Cerebellar nuclear complex (tissue), 1 donor: Measurements from ENCODE around the gene ZNF668.
A peak's percentile ranks its signal among the peaks of the same experiment; 100 is the strongest.

Experiments used
- DNase-seq, 2 experiments: peaks; one replicate each; lab custom pipeline; 2025; lab: John Stamatoyannopoulos, UW

ZNF668 gene

GRCh38 chr16:31081428-31082351 lies 7.7 kb upstream of the ZNF668 start:
- no peak for DNase-seq

- DNase-seq: no peak
These were observed 6.8 kb upstream of the ZNF668 start for GRCh38 chr16:31080756-31081419.

DNA sequence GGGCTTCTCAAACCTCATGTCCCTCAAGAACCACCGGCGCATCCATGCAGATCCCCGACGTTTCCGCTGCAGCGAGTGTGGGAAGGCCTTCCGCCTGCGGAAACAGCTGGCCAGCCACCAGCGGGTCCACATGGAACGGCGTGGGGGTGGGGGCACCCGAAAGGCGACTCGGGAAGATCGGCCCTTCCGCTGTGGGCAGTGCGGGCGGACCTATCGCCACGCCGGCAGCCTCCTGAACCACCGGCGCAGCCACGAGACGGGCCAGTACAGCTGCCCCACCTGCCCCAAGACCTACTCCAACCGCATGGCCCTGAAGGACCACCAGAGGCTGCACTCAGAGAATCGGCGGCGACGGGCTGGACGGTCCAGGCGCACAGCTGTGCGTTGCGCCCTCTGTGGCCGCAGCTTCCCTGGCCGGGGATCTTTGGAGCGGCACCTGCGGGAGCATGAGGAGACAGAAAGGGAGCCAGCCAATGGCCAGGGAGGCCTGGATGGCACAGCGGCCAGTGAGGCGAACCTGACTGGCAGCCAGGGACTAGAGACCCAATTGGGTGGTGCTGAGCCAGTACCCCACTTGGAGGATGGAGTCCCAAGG lies 6.1 kb upstream of the ZNF668 start:
- no peak for DNase-seq

- no peak for DNase-seq
These were observed 5.4 kb upstream of the ZNF668 start for GRCh38 chr16:31079342-31079944.

DNA sequence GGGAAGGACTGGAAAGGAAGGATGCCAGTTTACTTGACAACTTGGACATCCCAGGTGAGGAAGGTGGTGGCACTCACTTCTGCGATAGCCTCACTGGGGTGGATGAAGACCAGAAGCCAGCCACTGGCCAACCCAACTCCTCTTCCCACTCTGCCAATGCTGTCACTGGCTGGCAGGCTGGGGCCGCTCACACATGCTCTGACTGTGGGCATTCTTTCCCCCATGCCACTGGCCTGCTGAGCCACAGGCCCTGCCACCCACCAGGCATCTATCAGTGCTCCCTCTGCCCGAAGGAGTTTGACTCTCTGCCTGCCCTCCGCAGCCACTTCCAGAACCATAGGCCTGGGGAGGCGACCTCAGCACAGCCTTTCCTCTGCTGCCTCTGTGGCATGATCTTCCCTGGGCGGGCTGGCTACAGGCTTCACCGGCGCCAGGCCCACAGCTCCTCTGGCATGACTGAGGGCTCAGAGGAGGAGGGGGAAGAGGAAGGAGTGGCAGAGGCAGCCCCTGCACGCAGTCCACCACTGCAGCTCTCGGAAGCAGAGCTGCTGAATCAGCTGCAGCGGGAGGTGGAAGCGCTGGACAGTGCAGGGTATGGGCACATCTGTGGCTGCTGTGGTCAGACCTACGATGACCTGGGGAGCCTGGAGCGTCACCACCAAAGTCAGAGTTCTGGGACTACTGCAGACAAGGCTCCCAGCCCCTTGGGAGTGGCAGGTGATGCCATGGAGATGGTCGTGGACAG lies 4.7 kb upstream of the ZNF668 start:
- DNase-seq: no peak

GRCh38 chr16:31077592-31078396 lies 3.8 kb upstream of the ZNF668 start:
- DNase-seq: no peak

DNA sequence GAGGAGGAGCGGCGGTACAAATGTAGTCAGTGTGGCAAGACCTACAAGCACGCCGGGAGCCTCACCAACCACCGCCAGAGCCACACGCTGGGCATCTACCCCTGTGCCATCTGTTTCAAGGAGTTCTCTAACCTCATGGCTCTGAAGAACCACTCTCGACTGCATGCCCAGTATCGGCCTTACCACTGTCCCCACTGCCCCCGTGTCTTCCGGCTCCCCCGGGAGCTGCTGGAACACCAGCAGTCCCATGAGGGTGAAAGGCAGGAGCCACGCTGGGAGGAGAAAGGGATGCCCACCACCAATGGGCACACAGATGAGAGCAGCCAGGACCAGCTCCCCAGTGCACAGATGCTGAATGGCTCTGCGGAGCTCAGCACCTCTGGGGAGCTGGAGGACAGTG lies 3.0 kb upstream of the ZNF668 start:
- no peak for DNase-seq

GRCh38 chr16:31076319-31076718 lies 2.3 kb upstream of the ZNF668 start:
- no peak for DNase-seq

DNA sequence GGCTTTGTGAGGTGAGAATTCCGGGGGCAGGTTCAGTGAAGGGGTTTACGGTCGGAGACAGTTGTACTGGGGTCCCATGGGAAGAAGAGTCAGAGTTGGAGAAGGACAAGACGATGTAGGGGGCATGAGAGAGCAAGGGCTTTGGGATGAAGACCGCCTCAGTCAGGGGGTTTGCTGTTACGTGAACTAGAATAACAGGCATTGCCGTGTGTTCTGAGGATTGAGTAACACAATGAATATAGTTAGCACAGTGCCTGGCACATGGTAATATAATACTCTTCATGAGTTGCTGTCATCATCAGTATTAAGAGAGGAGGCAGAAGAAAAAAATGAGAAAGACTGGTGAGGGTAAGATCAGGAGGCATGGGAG lies 759 bp upstream of the ZNF668 start:
- DNase-seq: no peak

GRCh38 chr16:31073142-31073969 lies 684 bp downstream of the ZNF668 start:
- peak; percentile 57 to 77 for DNase-seq

GRCh38 chr16:31072540-31073141 lies 1.4 kb downstream of the ZNF668 start:
- DNase-seq: no peak

GRCh38 chr16:31071861-31072260 lies 2.2 kb downstream of the ZNF668 start:
- DNase-seq: no peak

- DNase-seq: no peak
These were observed 6.7 kb downstream of the ZNF668 start for GRCh38 chr16:31067342-31067741.

DNA sequence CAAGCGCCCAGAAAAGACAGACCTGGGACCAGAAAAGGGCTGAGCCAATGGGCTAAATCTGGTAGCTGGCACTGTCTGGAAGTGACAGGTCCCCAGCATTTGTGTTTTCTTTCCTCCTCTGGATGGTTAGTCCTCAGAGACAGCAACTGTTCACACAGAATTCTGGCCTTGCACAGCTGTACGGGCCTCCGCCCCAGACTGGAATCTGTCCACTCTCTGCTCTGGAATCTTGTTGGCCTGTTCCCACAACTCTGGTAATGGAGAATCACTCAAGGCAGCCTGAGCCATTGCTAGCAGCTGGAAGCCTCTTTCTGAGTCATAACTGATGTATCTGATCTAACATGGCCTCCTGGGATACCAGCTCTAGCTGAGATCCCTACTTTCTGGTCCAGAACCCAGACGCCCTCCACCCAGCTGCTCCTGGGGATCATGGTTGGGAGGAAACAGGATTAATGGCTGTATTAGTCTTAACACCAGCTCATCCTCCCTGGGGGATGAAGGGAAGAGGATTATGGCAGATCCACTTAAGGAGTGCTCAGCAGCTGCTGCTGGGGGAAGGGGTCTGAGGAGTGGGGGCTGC lies 9.1 kb downstream of the ZNF668 start:
- DNase-seq: no peak

DNA sequence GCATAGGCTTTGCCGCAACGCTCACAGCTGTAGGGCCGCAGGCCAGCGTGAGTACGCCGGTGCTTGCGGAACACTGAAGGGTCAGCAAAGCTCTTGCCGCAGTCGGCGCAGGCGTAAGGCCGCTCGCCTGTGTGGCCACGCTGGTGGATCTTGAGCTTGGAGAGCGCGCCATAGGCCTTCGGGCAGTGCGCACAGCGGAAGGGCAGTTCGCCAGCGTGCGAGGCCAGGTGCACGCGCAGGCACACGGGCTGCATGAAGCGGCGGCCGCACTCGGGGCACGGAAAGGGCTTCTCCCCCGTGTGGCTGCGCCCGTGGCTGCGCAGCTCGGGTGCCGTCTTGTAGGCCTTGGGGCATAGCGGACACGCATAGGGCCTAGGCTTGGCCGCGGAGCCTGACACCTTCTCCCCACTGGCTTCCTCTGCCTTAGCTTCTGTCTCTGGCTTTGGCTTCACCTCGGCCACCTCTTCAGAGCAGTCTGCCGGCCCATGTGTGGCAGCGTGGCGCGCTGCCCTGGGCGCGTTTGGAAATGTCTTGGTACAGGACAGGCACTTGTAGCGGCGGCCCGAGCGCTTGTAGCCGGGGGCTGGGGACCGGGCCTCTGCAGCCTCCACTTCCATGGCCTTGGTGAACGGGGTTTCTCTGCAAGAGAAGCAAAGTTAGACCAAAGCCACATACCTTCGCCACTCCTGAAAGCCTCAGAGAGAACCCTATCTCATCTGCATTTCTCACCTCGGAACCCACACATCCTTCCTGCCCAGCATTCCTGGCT lies 10.0 kb downstream of the ZNF668 start:
- DNase-seq: no peak

GRCh38 chr16:31063495-31063842 lies 10.6 kb downstream of the ZNF668 start:
- DNase-seq: no peak

GRCh38 chr16:31061813-31062440 lies 12.1 kb downstream of the ZNF668 start:
- no peak for DNase-seq

- no peak for DNase-seq
These were observed 12.8 kb downstream of the ZNF668 start for GRCh38 chr16:31061126-31061812.
